Subcutaneous abdominal adipose tissue (tissue), 5 donors: ENCODE data around the gene STAB1.
A peak's percentile ranks its signal among the peaks of the same experiment; 100 is the strongest.

Experiments used
- H3K27ac ChIP-seq: one replicate; pipeline ENCODE4 v1.7.0; 2013; ENCODE audit warnings: low read depth, mild to moderate bottlenecking, inconsistent platforms, low read length, moderate library complexity
- H3K27me3 ChIP-seq, 5 donors: one replicate each; pipeline ENCODE4 v1.7.0; 2013; ENCODE audit warnings: low read length in 5 of 5, inconsistent platforms in 1 of 5; ENCODE audit not compliant: control insufficient read depth in 5 of 5, insufficient read depth in 4 of 5
- H3K36me3 ChIP-seq, 5 donors: one replicate each; pipeline ENCODE4 v1.7.0; 2013; ENCODE audit warnings: low read length in 5 of 5; ENCODE audit not compliant: control insufficient read depth in 5 of 5, insufficient read depth in 5 of 5
- H3K4me1 ChIP-seq, 5 donors: one replicate each; pipeline ENCODE4 v1.7.0; 2013; ENCODE audit warnings: low read length in 5 of 5, mild to moderate bottlenecking in 3 of 5, moderate library complexity in 1 of 5; ENCODE audit not compliant: control insufficient read depth in 5 of 5, insufficient read depth in 5 of 5
- H3K4me3 ChIP-seq, 5 donors: one replicate each; pipeline ENCODE4 v1.7.0; 2013; ENCODE audit warnings: low read length in 5 of 5, low read depth in 1 of 5
- H3K9ac ChIP-seq, 5 donors: one replicate each; pipeline ENCODE4 v1.7.0; 2013; ENCODE audit warnings: low read length in 5 of 5, mild to moderate bottlenecking in 4 of 5, moderate library complexity in 3 of 5
- H3K9me3 ChIP-seq, 5 donors: one replicate each; pipeline ENCODE4 v1.7.0; 2013; ENCODE audit warnings: low read length in 5 of 5; ENCODE audit not compliant: control insufficient read depth in 5 of 5
- donor health status: healthy.
- donor health status: healthy.
- donor health status: healthy.
- donor health status: healthy.
- donor health status: healthy.

The STAB1 gene, protein sequence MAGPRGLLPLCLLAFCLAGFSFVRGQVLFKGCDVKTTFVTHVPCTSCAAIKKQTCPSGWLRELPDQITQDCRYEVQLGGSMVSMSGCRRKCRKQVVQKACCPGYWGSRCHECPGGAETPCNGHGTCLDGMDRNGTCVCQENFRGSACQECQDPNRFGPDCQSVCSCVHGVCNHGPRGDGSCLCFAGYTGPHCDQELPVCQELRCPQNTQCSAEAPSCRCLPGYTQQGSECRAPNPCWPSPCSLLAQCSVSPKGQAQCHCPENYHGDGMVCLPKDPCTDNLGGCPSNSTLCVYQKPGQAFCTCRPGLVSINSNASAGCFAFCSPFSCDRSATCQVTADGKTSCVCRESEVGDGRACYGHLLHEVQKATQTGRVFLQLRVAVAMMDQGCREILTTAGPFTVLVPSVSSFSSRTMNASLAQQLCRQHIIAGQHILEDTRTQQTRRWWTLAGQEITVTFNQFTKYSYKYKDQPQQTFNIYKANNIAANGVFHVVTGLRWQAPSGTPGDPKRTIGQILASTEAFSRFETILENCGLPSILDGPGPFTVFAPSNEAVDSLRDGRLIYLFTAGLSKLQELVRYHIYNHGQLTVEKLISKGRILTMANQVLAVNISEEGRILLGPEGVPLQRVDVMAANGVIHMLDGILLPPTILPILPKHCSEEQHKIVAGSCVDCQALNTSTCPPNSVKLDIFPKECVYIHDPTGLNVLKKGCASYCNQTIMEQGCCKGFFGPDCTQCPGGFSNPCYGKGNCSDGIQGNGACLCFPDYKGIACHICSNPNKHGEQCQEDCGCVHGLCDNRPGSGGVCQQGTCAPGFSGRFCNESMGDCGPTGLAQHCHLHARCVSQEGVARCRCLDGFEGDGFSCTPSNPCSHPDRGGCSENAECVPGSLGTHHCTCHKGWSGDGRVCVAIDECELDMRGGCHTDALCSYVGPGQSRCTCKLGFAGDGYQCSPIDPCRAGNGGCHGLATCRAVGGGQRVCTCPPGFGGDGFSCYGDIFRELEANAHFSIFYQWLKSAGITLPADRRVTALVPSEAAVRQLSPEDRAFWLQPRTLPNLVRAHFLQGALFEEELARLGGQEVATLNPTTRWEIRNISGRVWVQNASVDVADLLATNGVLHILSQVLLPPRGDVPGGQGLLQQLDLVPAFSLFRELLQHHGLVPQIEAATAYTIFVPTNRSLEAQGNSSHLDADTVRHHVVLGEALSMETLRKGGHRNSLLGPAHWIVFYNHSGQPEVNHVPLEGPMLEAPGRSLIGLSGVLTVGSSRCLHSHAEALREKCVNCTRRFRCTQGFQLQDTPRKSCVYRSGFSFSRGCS (N-terminal part only)

DNA sequence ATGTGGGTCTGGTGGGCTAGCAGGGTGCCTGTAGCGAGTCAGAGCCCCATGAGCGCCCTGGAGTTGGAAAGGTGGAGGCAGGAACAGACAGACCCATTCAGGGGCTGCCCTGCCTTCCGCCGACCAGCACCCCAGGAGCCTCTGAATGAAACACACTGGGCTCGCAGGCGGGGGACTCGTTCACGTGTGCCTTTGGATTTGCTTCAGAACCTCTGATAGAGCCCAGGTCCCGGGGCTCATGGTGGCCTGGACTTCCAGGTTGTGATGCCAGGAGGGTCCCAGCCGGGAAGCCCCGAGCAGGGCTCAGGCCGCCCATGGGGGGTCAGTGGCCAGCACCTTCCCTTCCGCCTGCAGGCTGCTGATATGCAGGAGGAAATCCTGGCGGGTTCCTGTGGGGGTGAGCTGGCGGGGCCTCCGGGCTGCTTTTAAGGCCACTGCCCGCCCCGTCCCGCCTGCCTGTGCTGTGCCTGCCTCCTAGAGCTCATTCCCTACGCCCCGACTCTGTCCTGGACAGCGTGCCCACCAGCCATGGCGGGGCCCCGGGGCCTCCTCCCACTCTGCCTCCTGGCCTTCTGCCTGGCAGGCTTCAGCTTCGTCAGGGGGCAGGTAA is at the start of gene STAB1:
Gene STAB1 (plus strand): TSS at position 453 of the 610 bp plus-strand sequence. CDS start 76 bp downstream, at position 529.
- H3K9ac ChIP-seq: peak within 1 kb of the TSS in 4 of 5 donors; percentile 29 to 83 (median 72)
- peak within 1 kb of the TSS; percentile 78 for H3K27ac ChIP-seq
- H3K27me3 ChIP-seq: no peaks in the 10 kb centered on the region
- H3K4me1 ChIP-seq: peaks cover 14 to 91% (median 75%) of the 10 kb centered on the region in 5 donors
- peaks cover 0 to 37% (median 32%) of the 10 kb centered on the region in 5 donors for H3K36me3 ChIP-seq
- H3K4me3 ChIP-seq: peak within 1 kb of the TSS; percentile 46 to 69 (median 63)
- H3K9me3 ChIP-seq: no peaks in the 10 kb centered on the region

DNA sequence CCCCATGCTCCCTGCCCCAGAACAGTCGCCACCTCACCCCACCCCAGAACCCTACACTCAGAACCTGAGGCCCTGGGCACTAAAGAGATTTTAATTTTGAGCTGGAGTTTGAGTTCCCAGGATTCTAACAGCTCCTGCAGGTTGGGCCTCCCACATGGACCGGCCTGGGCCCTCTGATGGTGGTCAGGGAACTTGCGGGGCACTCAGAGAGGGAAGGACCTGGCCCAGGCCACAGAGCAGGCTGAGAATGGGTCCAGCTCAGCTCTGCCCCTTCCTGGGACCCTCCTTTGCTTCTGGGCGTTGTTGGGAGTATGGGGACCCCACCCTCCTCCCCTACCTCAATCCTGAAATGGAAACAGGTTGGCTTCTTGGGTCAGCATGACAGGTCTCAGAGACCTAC is 49.1 kb upstream of the STAB1 start:
- Histone ChIP-seq H3K27me3 (no peaks in the 10 kb centered on the region), H3K4me3 (no peak overlapping the region), H3K36me3 (peaks cover 0 to 18% (median 10%) of the 10 kb centered on the region in 5 donors), H3K9me3 (no peaks in the 10 kb centered on the region), H3K27ac (no peak overlapping the region), H3K9ac (peak overlapping the region in 2 of 5 donors; percentile 11 to 41), H3K4me1 (peaks cover 9 to 57% (median 53%) of the 10 kb centered on the region in 5 donors)

DNA sequence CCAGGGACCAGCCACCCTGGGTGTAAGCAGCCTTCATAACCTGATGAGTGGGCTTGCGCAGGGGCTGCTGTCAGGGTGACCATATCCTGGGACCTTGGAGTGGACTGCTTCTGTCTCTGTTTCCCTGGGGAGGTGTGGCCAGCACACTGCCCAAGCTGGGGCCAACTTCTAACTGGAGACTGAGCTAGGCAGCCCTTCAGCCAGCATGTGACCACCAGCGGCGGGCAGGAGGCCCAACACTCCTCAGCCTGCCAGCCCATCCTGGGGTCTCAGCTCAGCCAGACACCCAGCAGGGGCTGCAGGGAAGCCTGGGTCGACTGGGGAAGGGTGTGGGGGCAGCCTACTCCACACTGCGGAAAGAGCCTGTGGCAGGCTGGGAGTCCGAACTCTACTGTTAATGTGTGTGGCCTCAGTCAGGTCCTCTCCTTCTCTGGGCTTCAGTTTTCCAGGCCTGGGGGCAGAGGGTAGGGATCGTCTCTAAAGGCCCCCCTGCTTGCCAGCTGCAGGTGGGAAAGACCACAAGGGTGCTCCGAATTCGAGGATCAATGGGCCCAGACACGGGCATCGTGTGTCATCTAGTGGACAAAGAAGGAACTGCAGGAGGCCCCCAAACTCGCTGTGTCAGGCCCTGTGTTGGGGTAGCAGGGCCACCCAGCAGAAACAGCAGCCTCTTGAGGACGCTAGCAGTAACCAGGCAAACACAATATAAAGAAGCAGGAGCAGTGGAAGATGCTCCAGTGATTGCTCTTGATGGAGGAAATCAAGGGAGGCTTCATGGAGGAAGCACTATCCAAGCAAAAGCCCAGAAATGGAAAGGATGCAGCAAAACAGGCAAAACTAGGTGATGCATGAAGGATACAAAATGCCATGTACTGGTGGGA is 48.3 kb upstream of the STAB1 start:
- H3K27me3 ChIP-seq: no peaks in the 10 kb centered on the region
- no peaks in the 10 kb centered on the region for H3K9me3 ChIP-seq
- H3K4me3 ChIP-seq: no peak overlapping the region
- H3K4me1 ChIP-seq: peaks cover 9 to 48% (median 47%) of the 10 kb centered on the region in 5 donors
- peak overlapping the region in 1 of 5 donors; percentile 41 for H3K9ac ChIP-seq
- H3K27ac ChIP-seq: no peak overlapping the region
- H3K36me3 ChIP-seq: peaks cover 0 to 10% (median 2%) of the 10 kb centered on the region in 5 donors

DNA sequence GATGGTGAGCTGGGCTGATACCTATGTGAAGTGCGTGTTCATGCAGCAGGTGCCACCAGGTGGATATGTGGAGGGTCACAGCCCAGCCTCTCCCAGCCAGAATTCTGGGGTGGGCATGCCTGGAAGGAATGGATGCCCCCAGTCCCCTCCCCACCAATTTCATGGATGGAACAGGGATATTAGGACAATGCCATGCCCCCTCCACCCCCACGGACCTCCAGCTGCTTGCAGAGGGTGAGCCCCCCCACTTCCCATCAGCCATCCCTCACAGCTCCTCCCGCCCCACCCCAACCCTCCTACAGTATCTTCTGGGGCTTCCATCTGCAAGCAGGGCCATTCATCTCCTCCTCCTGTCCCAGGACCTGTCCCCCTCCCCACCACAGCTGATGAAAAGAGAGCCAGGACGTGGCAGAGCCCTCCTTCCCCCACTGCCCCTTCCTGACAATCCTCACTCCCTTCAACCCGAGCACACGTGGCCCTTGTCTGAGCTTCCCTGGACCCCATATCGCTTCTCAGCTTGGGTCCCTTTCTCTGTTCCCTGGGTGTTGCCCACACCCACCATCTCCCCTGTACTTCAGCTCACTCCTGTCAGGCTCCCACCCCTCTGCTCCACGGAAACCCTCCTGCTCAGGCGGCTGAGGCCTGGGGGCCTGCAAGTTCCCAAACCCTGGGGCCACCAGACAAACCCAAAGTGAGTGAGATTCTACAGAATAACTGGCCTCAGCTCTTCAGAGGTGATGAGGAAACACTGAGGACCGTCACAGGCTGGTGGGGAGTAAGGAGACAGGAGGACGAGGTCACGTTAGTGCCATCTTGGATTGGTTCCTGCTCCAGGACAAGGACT is 47.4 kb upstream of the STAB1 start:
- Histone ChIP-seq H3K36me3 (peaks cover 0 to under 1% (median 0%) of the 10 kb centered on the region in 5 donors), H3K4me3 (no peak overlapping the region), H3K9me3 (no peaks in the 10 kb centered on the region), H3K4me1 (peaks cover 5 to 40% (median 38%) of the 10 kb centered on the region in 5 donors), H3K27me3 (no peaks in the 10 kb centered on the region), H3K27ac (no peak overlapping the region), H3K9ac (no peak overlapping the region)

DNA sequence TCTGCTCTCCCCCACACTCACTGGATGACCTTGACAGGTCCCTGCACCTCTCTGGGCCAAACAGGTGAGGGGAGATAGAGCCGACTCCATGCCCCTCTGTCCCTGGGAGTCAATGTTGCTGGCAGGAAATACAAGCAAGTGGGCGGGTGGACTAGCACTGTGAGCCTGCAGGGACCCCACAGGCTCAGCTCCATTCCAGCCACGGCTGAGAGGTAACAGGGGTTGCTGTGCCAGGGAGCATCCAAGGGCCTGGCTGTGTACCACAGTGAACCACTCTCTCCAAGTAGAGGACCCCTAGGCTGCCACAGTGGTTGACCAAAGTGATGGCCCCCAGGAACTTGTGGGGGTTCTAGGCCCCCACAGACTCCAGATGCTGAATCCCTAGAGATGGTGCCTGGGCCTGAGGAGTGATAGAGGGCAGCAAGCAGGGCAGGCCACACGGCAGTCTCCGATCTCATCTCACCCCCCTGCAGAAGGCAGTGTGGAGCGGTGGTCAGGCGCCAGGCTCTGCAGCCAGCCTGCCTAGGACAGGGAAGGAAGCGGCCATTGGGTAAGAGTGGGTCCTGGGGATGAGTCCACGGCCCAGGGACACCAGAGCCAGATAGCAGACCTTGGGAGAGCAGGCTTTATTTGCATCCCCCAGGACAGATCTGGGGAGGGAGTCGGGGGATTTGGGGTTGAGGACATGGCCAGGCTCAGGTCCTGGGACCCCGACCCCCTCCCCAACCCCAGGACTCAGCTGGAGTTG is 44.5 kb upstream of the STAB1 start:
- no peak overlapping the region for H3K9ac ChIP-seq
- peaks cover 3 to 25% (median 20%) of the 10 kb centered on the region in 5 donors for H3K4me1 ChIP-seq
- H3K36me3 ChIP-seq: no peaks in the 10 kb centered on the region
- no peak overlapping the region for H3K27ac ChIP-seq
- H3K4me3 ChIP-seq: no peak overlapping the region
- no peaks in the 10 kb centered on the region for H3K9me3 ChIP-seq
- H3K27me3 ChIP-seq: no peaks in the 10 kb centered on the region

DNA sequence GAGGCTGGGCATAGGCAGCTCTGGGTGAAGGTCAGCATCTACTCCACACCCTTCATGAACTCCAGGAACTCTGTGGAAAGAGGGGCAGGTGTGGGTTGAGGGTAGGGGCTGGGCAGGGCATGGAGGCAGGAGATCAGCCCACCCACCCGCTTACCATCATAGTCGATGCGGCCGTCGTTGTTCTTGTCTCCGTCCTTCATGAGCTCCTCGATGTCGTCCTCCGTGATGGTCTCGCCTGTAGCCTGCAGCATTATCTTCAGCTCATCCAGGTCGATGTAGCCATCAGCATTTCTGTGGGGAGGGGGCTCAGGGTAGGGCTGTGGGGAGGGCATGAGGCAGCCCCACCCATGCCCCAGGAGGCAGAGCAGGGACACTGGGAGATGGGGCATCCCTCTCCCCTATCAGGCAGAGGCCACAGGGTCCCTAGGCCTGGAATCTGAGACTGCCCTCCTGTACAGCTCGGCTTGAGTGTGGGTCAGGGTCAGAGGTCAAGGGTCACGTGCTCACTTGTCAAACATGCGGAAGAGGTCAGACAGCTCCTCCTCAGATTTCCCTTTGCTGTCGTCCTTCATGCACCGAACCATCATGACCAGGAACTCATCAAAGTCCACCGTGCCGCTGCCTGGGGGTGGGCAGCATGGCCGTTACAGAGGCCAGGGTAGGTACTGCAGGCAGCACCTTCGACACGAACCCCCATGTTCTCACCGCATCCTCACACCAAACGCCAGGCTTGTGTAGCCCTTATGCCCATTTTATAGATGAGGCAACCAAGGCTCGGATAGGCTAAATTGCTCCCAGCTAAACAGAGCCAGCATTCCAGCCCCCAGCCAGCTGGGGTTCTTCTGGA is 43.7 kb upstream of the STAB1 start:
- Histone ChIP-seq H3K4me3 (no peak overlapping the region), H3K9me3 (no peaks in the 10 kb centered on the region), H3K9ac (no peak overlapping the region), H3K27me3 (no peaks in the 10 kb centered on the region), H3K4me1 (peaks cover 3 to 26% (median 23%) of the 10 kb centered on the region in 5 donors), H3K27ac (no peak overlapping the region), H3K36me3 (no peaks in the 10 kb centered on the region)

DNA sequence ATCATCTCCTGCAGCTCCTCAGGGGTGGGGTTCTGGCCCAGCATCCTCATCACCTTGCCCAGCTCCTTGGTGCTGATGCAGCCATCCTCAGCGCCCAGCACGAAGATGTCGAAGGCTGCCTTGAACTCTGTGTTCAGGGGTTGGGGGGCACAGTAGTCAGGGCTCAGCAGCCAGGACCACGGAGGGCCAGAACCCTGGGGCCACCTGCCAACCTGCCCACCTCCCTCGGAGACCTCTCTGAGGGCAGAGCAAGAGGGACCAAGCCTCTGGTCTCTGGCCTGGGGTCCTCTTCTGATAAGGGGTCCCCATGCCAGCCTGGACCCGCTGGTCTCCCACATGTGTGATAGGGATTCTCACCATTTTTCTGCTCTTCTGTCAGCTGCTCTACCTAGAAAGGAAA is 43.0 kb upstream of the STAB1 start:
- Histone ChIP-seq H3K9ac (no peak overlapping the region), H3K9me3 (no peaks in the 10 kb centered on the region), H3K4me3 (no peak overlapping the region), H3K36me3 (peaks cover 0 to under 1% (median 0%) of the 10 kb centered on the region in 5 donors), H3K4me1 (peaks cover 3 to 28% (median 24%) of the 10 kb centered on the region in 5 donors), H3K27ac (no peak overlapping the region), H3K27me3 (no peaks in the 10 kb centered on the region)
